GM18507 (cell line): Measurements from ENCODE around the gene TMX4.
"Not testable (repeated sequence)": the region's sequence is repeated elsewhere in the genome, so short reads cannot be mapped to it uniquely, and the experiment has no call there.

Experiments used
- DNase-seq: peaks from one replicate; pipeline ENCODE4 v3.0.0; 2011; ENCODE audit warnings: low read depth; ENCODE audit not compliant: insufficient read length; ENCODE audit errors: extremely low spot score
- FAIRE-seq: peaks from 2 replicates; lab custom pipeline; 2011; peaks lifted over from hg19 to GRCh38; lab: Jason Lieb, UNC

The TMX4 gene

DNA sequence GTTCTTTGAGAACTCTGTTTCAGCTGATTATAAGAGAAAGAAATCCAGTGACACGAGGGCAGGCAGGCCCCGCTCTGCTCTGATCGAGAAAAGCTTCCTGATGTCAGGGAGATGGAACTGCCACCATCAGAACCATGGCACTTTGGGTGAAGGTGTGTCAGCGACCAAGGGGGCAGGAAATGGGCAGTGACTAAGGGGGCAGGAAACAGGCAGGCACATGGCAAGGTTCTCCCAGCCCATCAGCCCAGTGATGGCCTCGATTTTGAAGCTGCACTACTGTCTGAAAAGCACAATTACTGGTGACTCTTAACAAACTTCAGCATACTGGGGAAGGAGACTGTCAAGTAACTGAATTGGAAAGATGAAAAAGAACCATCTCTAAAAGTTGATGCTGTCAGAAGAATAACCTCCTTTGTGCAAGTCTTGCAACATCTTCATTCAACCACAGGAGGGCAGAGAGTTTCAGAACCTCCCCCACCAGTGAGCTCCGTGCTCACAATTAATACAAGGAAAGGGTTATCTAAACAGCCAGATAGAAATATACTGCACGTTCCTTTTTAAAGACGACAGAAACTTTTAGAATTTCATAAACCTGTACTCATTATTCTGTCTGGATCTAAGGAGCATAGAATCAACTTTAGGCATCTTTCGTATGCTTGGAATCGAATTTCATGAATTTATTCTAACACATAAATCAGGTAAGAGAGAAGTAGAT is 39.1 kb downstream of the TMX4 start:
- peak; percentile 71 for FAIRE-seq
- DNase-seq = peak; percentile 7

- DNase-seq = no peak
- no peak for FAIRE-seq
Observed at GRCh38 chr20:7977709-7978108, 41.9 kb downstream of the TMX4 start.

- DNase-seq = no peak
- FAIRE-seq = no peak
Observed at GRCh38 chr20:7975851-7976414, 43.6 kb downstream of the TMX4 start.

- FAIRE-seq (no peak), DNase-seq (no peak)
Observed at GRCh38 chr20:7974785-7975435, 44.7 kb downstream of the TMX4 start.

GRCh38 chr20:7971536-7972280 is 47.9 kb downstream of the TMX4 start:
- no peak for DNase-seq
- no peak for FAIRE-seq

GRCh38 chr20:7967199-7967844 is 52.2 kb downstream of the TMX4 start:
- FAIRE-seq (no peak), DNase-seq (no peak)

DNA sequence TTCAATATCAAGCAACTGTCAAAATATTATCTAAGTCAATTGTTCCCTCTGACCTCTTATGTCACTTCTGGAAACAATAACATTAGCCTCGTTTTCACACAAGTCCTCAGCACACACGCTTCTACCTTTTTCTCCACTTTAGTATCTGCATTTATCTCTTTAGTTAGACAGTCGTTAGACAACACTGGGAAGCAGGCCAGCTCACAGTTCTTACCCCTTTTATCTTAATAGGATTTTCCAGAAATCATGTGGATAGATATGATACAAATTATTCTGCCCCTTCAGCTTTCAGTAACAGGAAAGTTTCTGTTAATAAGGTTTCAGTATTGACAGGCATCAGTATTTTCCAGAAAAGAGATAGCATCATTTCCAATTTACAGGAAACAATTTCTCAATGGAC is 53.4 kb downstream of the TMX4 start:
- DNase-seq (no peak), FAIRE-seq (no peak)

DNA sequence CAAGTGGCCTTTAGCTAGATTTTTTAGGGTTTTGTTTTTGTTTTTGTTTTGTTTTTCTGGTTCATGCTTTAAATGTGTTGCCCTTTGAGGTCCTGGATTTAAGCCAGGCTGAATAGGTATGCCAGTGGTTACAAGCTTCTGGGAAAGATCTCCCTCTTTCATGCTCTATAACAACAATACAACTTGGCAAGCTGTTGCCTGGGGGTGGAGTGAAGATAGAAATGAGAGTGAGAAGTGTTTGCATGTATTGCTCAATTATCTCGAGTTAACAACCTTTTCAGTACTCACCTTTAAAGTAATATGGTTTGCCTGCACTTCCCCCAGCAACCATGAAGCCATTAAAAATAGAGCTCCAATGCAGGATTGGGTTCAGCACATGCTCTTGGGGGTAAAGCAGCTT is 60.1 kb downstream of the TMX4 start:
- FAIRE-seq = no peak
- DNase-seq = no peak

DNA sequence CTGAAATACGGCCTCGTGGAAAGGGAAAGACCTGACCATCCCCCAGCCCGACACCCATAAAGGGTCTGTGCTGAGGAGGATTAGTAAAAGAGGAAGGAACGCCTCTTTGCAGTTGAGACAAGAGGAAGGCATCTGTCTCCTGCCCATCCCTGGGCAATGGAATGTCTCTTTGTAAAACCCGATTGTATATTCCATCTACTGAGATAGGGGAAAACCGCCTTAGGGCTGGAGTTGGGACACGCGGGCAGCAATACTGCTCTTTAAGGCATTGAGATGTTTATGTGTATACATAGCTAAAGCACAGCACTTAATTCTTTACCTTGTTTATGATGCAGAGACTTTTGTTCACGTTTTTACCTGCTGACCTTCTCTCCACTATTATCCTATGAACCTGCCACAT is 63.0 kb downstream of the TMX4 start:
- DNase-seq, FAIRE-seq: not testable (repeated sequence)

- DNase-seq (no peak), FAIRE-seq (no peak)
Observed at GRCh38 chr20:7950387-7950786, 69.2 kb downstream of the TMX4 start.

DNA sequence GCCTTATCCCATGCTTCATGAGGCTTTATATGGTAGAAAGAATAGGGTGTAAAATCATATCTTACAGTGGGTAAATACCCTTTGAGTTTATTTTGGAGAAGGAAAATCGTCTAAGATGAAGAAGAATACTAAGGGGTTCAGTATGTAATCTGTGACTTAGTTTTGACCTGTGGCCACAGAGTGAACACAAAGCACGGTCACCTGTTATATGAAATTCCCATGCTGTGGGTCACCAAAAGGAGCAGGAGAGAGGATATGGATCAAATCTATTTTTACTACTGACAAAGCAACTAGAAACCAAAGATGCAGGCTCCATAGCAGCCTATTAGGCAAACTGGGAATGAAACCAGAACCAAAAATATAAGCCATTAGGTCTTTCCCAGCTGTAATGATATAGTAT is 75.7 kb downstream of the TMX4 start:
- FAIRE-seq = no peak
- DNase-seq = no peak

- DNase-seq (no peak), FAIRE-seq (no peak)
Observed at GRCh38 chr20:7940341-7940740, 79.2 kb downstream of the TMX4 start, which contains the start of gene HAO1. Gene HAO1, minus strand, starts transcription at chr20:7940458. Its CDS starts 36 bp downstream, at chr20:7940422.

DNA sequence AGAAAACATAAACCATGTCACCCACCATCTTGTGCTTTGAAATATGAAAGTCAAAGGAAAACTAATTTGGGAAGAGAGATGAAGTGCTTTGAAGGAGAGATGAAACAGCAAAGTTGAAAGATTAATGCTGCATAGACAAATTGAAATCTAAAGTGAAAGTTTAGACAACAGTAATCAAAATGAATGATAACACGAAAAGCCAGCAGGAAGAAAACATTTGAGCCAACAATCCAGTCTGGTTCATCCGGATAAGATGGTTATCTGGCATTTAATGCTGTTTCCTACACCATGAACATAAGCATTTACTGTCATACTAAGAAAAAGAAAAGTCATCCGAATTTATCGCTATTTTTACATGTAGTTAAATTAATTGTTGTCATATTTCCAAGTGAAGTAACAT is 79.9 kb downstream of the TMX4 start:
- no peak for FAIRE-seq
- no peak for DNase-seq

DNA sequence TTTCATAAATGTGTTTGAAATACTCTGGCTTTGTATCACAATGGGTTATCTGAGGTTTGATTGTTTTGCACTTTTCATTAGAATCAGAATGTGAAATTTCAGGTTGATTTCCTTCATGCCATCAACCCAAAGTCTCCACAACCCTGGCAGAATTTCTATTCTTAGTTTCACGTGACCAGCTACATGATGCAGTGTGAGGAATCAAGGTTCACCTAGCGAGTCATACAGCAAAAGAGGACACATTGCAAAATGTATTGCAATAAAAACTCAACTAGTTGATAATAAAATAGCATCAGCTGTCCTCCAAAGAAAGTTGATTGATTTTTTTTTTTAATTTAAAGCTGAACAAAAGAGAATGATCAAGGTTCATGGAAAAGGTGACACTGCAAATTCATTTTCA is 81.5 kb downstream of the TMX4 start:
- DNase-seq (no peak), FAIRE-seq (no peak)

DNA sequence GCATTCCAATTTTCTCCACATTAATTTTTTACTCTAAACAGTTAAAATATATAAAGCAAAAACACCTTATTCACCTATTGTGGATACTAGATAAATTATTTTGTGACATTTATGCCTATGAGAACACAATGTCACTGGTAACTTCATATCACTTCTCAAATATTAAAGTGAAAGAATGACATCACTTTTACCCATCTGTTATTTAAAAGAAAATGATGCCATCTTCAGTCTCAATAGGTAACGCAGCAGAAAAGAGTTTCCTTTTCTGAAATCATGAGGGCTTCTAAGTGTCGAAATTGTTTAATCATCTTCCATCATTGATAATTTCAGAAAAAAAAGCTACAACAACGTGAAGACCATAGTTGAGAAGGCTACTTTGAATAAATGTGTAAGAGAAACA is 82.2 kb downstream of the TMX4 start:
- FAIRE-seq (no peak), DNase-seq (no peak)

GRCh38 chr20:7935027-7935551 is 84.5 kb downstream of the TMX4 start:
- no peak for FAIRE-seq
- no peak for DNase-seq

- DNase-seq (no peak), FAIRE-seq (no peak)
Observed at GRCh38 chr20:7933346-7933745, 86.2 kb downstream of the TMX4 start.

DNA sequence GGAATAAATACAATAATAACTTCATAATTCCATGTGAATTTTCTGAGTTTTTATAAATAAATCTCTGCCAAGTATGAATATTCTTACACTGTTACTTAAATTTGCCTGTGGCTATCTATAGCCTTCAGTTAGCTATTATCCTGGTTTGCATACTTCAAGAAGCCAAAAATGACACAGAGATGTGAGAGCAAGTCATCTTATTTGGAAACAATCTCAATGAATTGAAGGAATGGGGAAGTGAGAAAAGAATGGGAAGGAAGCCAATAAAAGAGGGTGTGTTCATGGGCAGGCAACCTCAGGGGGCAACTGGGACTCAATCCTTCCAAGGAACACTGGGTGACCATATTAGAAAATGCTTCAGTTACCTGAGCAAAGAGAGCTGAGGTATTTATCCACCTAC is 89.2 kb downstream of the TMX4 start:
- DNase-seq (no peak), FAIRE-seq (no peak)
